ENCODE measurements around the gene CDKL2. TPM values are rescaled to one million over a fixed set of nuclear protein-coding genes. Genes with fewer than 3 reads are reported as not detected.
"Not testable (repeated sequence)": the region's sequence is repeated elsewhere in the genome, so short reads cannot be mapped to it uniquely, and the experiment has no call there.

CDKL2 gene
- total and polyA plus RNA-seq, 2 donors (not counting 1 experiment from before 2014, with no cell fraction given) = 0.81 TPM; not detected in 1

DNA sequence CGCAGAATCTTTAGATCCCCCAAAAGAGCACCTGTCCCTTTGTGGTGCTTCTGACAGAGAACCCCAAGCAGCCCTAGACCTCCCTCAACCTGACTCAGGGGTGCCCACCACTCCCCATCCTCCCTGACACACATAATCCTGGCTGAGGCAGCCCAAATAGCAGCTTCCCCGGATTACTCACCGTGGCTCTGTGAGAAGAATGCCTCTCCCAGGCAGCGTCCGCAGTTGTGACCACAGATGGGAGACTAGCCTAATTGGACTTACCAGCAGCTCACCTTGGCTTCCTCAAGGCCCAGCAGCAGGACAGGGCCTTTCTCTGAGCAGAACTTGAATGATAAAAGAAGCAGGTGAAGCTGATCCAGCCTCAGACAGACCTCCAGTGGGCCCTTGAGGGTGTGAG is 84.8 kb downstream of the CDKL2 start:
- H3K4me3 Mint-ChIP-seq = no peak overlapping the region
- Histone ChIP-seq H2AFZ (ENCODE audit: insufficient read depth, low read depth, low read length, poor library complexity, severe bottlenecking) (no peak overlapping the region), H4K20me1 (ENCODE audit: control insufficient read depth, insufficient read depth, low read length, poor library complexity, severe bottlenecking) (no peaks in the 10 kb centered on the region), H3K9ac (ENCODE audit: low read length) (no peak overlapping the region), H3K4me1 (ENCODE audit: control insufficient read depth in 2 of 2, insufficient read depth in 2 of 2, low read length in 2 of 2) (no peaks in the 10 kb centered on the region), H3K4me2 (replicated peaks; ENCODE audit: low read depth, low read length, poor library complexity, severe bottlenecking) (no peak overlapping the region), H3K4me3 (ENCODE audit: control extremely low read depth in 1 of 5, extremely low read depth in 1 of 5, insufficient read depth in 1 of 5, low read depth in 2 of 5, low read length in 4 of 5) (no peak overlapping the region), H3K27me3 (replicated peaks in 1 of 4; ENCODE audit: control extremely low read depth in 1 of 4, control insufficient read depth in 3 of 4, insufficient read depth in 4 of 4, low read length in 3 of 4) (no peaks in the 10 kb centered on the region), H3K79me2 (ENCODE audit: control insufficient read depth, insufficient read depth, low read length) (no peaks in the 10 kb centered on the region), H3K27ac (ENCODE audit: low read length in 2 of 2) (no peak overlapping the region), H3K9me3 (ENCODE audit: control extremely low read depth in 1 of 3, control insufficient read depth in 2 of 3, insufficient read depth in 1 of 3, low read length in 2 of 3) (no peaks in the 10 kb centered on the region), H3K36me3 (replicated peaks in 1 of 2; ENCODE audit: control extremely low read depth in 1 of 2, control insufficient read depth in 1 of 2, extremely low read depth in 1 of 2, insufficient read depth in 2 of 2, low read length in 1 of 2) (peaks cover 0 to 2% of the 10 kb centered on the region in 2 experiments)
- WGBS (ENCODE audit: insufficient coverage) = 94% methylated on average over 5 of the region's 5 CpGs
- intact Hi-C loops (cut with micrococcal nuclease) = no loop called here
- H3K27ac Mint-ChIP-seq = no peak overlapping the region
- DNase-seq (no peak), ATAC-seq (ENCODE audit: low read depth) (no peak)
- no peaks in the 10 kb centered on the region for H3K9me3 Mint-ChIP-seq (ENCODE audit: insufficient read depth)
- ChIA-PET POLR2A (no interaction called here), CTCF (no interaction called here)
- H3K4me1 Mint-ChIP-seq = no peaks in the 10 kb centered on the region
- TF ChIP-seq, protein P1, sequence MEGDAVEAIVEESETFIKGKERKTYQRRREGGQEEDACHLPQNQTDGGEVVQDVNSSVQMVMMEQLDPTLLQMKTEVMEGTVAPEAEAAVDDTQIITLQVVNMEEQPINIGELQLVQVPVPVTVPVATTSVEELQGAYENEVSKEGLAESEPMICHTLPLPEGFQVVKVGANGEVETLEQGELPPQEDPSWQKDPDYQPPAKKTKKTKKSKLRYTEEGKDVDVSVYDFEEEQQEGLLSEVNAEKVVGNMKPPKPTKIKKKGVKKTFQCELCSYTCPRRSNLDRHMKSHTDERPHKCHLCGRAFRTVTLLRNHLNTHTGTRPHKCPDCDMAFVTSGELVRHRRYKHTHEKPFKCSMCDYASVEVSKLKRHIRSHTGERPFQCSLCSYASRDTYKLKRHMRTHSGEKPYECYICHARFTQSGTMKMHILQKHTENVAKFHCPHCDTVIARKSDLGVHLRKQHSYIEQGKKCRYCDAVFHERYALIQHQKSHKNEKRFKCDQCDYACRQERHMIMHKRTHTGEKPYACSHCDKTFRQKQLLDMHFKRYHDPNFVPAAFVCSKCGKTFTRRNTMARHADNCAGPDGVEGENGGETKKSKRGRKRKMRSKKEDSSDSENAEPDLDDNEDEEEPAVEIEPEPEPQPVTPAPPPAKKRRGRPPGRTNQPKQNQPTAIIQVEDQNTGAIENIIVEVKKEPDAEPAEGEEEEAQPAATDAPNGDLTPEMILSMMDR (IDR thresholded peaks at IDR 0.05) = no peak
- no peaks in the 10 kb centered on the region for H3K27me3 Mint-ChIP-seq

DNA sequence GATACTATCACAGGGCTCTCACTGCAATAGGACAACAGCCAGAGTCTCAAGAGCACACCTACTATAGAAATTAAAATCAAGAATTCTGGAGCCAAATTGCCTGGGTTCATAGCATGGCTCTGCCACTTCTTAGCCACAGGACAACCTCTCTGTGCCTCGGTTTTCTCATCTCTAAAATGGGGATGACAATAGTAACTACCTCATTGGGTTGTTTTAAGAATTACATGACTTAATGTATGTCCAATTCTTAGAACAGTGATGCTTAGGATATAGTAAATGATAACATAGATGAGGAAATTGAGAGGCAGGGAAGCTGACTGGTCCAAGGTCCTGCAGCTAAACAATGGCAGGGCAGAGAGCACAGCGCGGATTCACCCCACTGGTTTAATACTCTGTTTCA is 85.5 kb downstream of the CDKL2 start:
- Histone ChIP-seq H3K4me1 (ENCODE audit: control insufficient read depth in 2 of 2, insufficient read depth in 2 of 2, low read length in 2 of 2) (no peaks in the 10 kb centered on the region), H3K79me2 (ENCODE audit: control insufficient read depth, insufficient read depth, low read length) (no peaks in the 10 kb centered on the region), H3K4me3 (ENCODE audit: control extremely low read depth in 1 of 5, extremely low read depth in 1 of 5, insufficient read depth in 1 of 5, low read depth in 2 of 5, low read length in 4 of 5) (no peak overlapping the region), H3K27ac (ENCODE audit: low read length in 2 of 2) (no peak overlapping the region), H2AFZ (ENCODE audit: insufficient read depth, low read depth, low read length, poor library complexity, severe bottlenecking) (no peak overlapping the region), H3K9ac (ENCODE audit: low read length) (no peak overlapping the region), H3K27me3 (replicated peaks in 1 of 4; ENCODE audit: control extremely low read depth in 1 of 4, control insufficient read depth in 3 of 4, insufficient read depth in 4 of 4, low read length in 3 of 4) (no peaks in the 10 kb centered on the region), H3K9me3 (ENCODE audit: control extremely low read depth in 1 of 3, control insufficient read depth in 2 of 3, insufficient read depth in 1 of 3, low read length in 2 of 3) (no peaks in the 10 kb centered on the region), H3K36me3 (replicated peaks in 1 of 2; ENCODE audit: control extremely low read depth in 1 of 2, control insufficient read depth in 1 of 2, extremely low read depth in 1 of 2, insufficient read depth in 2 of 2, low read length in 1 of 2) (peaks cover 0 to 2% of the 10 kb centered on the region in 2 experiments), H3K4me2 (replicated peaks; ENCODE audit: low read depth, low read length, poor library complexity, severe bottlenecking) (no peak overlapping the region), H4K20me1 (ENCODE audit: control insufficient read depth, insufficient read depth, low read length, poor library complexity, severe bottlenecking) (no peaks in the 10 kb centered on the region)
- ChIA-PET CTCF (no interaction called here), POLR2A (no interaction called here)
- intact Hi-C loops (cut with micrococcal nuclease) = no loop called here
- 100% methylated on average over 2 of the region's 3 CpGs for WGBS (ENCODE audit: insufficient coverage)
- Mint-ChIP-seq H3K4me1 (no peaks in the 10 kb centered on the region), H3K27me3 (no peaks in the 10 kb centered on the region), H3K4me3 (no peak overlapping the region), H3K9me3 (ENCODE audit: insufficient read depth) (no peaks in the 10 kb centered on the region), H3K27ac (no peak overlapping the region)
- DNase-seq = no peak
- no peak for TF ChIP-seq EZH2 (IDR thresholded peaks at IDR 0.05; ENCODE audit: borderline replicate concordance, insufficient read depth, low read depth, low read length, poor library complexity, severe bottlenecking)
- TF ChIP-seq, protein P1 (IDR thresholded peaks at IDR 0.05) = no peak
- no peak for ATAC-seq (ENCODE audit: low read depth)

DNA sequence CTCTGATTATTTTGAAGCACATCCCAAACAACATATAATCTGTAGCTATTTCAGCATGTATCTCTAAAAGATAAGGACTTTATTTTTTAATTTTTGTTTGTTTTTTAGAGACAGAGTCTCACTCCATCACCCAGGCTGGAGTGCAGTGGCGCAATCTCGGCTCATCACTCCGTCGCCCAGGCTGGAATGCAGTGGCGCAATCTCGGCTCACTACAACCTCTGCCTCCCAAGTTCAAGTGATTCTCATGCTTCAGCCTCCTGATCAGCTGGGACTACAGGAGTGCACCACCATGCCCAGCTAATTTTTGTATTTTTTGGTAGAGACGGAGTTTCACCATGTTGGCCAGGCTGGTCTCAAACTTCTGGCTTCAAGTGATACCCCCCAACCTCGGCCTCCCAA is 86.1 kb downstream of the CDKL2 start:
- H3K27ac Mint-ChIP-seq; H3K79me2 ChIP-seq (ENCODE audit: control insufficient read depth, insufficient read depth, low read length); H3K4me1 Mint-ChIP-seq; POLR2A ChIA-PET; DNase-seq; H4K20me1 ChIP-seq (ENCODE audit: control insufficient read depth, insufficient read depth, low read length, poor library complexity, severe bottlenecking); H3K4me3 Mint-ChIP-seq; H3K36me3 ChIP-seq (replicated peaks in 1 of 2; ENCODE audit: control extremely low read depth in 1 of 2, control insufficient read depth in 1 of 2, extremely low read depth in 1 of 2, insufficient read depth in 2 of 2, low read length in 1 of 2); H3K4me3 ChIP-seq (ENCODE audit: control extremely low read depth in 1 of 5, extremely low read depth in 1 of 5, insufficient read depth in 1 of 5, low read depth in 2 of 5, low read length in 4 of 5); H2AFZ ChIP-seq (ENCODE audit: insufficient read depth, low read depth, low read length, poor library complexity, severe bottlenecking); H3K4me1 ChIP-seq (ENCODE audit: control insufficient read depth in 2 of 2, insufficient read depth in 2 of 2, low read length in 2 of 2); H3K27me3 ChIP-seq (replicated peaks in 1 of 4; ENCODE audit: control extremely low read depth in 1 of 4, control insufficient read depth in 3 of 4, insufficient read depth in 4 of 4, low read length in 3 of 4); H3K27ac ChIP-seq (ENCODE audit: low read length in 2 of 2); ATAC-seq (ENCODE audit: low read depth); H3K4me2 ChIP-seq (replicated peaks; ENCODE audit: low read depth, low read length, poor library complexity, severe bottlenecking); H3K9me3 ChIP-seq (ENCODE audit: control extremely low read depth in 1 of 3, control insufficient read depth in 2 of 3, insufficient read depth in 1 of 3, low read length in 2 of 3); H3K9me3 Mint-ChIP-seq (ENCODE audit: insufficient read depth); H3K9ac ChIP-seq (ENCODE audit: low read length); intact Hi-C loops (cut with micrococcal nuclease); H3K27me3 Mint-ChIP-seq: not testable (repeated sequence)
- WGBS (ENCODE audit: insufficient coverage) = 98% methylated on average over 6 of the region's 8 CpGs
- CTCF ChIA-PET = interaction anchor here (1.2 kb wide), 1 partner anchor 26 kb away, joined by 3 read pairs; no protein-coding TSS in a partner anchor

Measured in B cell (primary cell).